ENCODE measurements around the gene REV3L.
"Not testable (repeated sequence)": the region's sequence is repeated elsewhere in the genome, so short reads cannot be mapped to it uniquely, and the experiment has no call there.

REV3L gene

GRCh38 chr6:111291336-111292259, 191.4 kb downstream of the REV3L start:
- no peak overlapping the region for H3K27ac ChIP-seq (ENCODE audit: low read length)
- no peaks in the 10 kb centered on the region for H3K79me2 ChIP-seq (ENCODE audit: low read length)
- H3K27me3 ChIP-seq (replicated peaks; ENCODE audit: insufficient read depth, low read length), result no peaks in the 10 kb centered on the region
- no peak for DNase-seq
- H3K4me1 ChIP-seq (ENCODE audit: low read length), result no peaks in the 10 kb centered on the region
- H2AFZ ChIP-seq (ENCODE audit: low read length), result no peak overlapping the region
- no peak overlapping the region for H3K4me3 ChIP-seq (ENCODE audit: low read length)
- no peaks in the 10 kb centered on the region for H4K20me1 ChIP-seq (ENCODE audit: insufficient read depth, low read length)
- H3K4me2 ChIP-seq (ENCODE audit: low read depth, low read length), result no peak overlapping the region
- H3F3A ChIP-seq (ENCODE audit: insufficient read depth, low read length), result no peaks in the 10 kb centered on the region
- no peak overlapping the region for H3K9ac ChIP-seq (ENCODE audit: low read length)
- TF ChIP-seq EZH2 (optimal IDR thresholded peaks at IDR 0.05; ENCODE audit: low read depth, low read length), result no peak
- TF ChIP-seq CTCF (IDR thresholded peaks at IDR 0.05; ENCODE audit: low read length), result no peak
- TF ChIP-seq EZH2phosphoT487 (IDR thresholded peaks at IDR 0.05; ENCODE audit: low read length), result no peak
- H3K9me2 ChIP-seq (replicated peaks; ENCODE audit: insufficient read depth, low read length), result no peaks in the 10 kb centered on the region
- no peaks in the 10 kb centered on the region for H3K9me3 ChIP-seq (replicated peaks; ENCODE audit: insufficient read depth, low read length)
- H3K36me3 ChIP-seq (replicated peaks; ENCODE audit: insufficient read depth, low read length), result no peaks in the 10 kb centered on the region

DNA sequence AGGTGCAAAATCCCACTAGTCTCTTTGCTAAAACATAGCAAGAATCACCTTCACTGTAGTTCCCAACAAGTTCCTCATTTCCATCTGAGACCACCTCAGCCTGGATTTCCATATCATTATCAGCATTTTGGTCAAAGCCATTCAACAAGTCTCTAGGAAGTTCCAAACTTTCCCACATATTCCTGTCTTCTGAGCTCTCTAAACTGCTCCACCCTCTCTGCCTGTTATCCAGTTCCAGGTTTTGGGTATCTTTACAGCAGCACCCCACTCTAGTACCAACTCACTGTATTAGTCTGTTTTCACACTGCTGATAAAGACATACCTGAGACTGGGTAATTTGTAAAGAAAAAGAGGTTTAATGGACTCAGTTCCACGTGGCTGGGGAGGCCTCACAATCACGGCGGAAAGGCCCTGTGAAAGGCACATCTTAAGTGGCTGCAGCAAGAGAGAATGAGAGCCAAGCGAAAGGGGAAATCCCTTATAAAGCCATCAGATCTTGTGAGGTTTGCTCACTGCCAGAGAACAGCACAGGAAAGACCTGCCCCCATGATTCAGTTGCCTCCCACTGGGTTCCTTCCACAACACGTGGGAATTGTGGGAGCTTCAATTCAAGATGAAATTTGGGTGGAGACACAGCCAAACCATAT, 192.2 kb downstream of the REV3L start:
- H3K4me1 ChIP-seq (ENCODE audit: low read length); H3K27ac ChIP-seq (ENCODE audit: low read length); H3K27me3 ChIP-seq (replicated peaks; ENCODE audit: insufficient read depth, low read length); H2AFZ ChIP-seq (ENCODE audit: low read length); H3K4me2 ChIP-seq (ENCODE audit: low read depth, low read length); H3F3A ChIP-seq (ENCODE audit: insufficient read depth, low read length); H3K79me2 ChIP-seq (ENCODE audit: low read length); H3K9me3 ChIP-seq (replicated peaks; ENCODE audit: insufficient read depth, low read length); H4K20me1 ChIP-seq (ENCODE audit: insufficient read depth, low read length); H3K9me2 ChIP-seq (replicated peaks; ENCODE audit: insufficient read depth, low read length); DNase-seq; H3K36me3 ChIP-seq (replicated peaks; ENCODE audit: insufficient read depth, low read length); H3K9ac ChIP-seq (ENCODE audit: low read length); H3K4me3 ChIP-seq (ENCODE audit: low read length): not testable (repeated sequence)

GRCh38 chr6:111284356-111284755, 198.7 kb downstream of the REV3L start:
- H3K9ac ChIP-seq (ENCODE audit: low read length); H3K9me3 ChIP-seq (replicated peaks; ENCODE audit: insufficient read depth, low read length); H3K27ac ChIP-seq (ENCODE audit: low read length); H3K79me2 ChIP-seq (ENCODE audit: low read length); H3K4me3 ChIP-seq (ENCODE audit: low read length); H3K4me2 ChIP-seq (ENCODE audit: low read depth, low read length); H3K36me3 ChIP-seq (replicated peaks; ENCODE audit: insufficient read depth, low read length); H3K9me2 ChIP-seq (replicated peaks; ENCODE audit: insufficient read depth, low read length); H3K27me3 ChIP-seq (replicated peaks; ENCODE audit: insufficient read depth, low read length); H3F3A ChIP-seq (ENCODE audit: insufficient read depth, low read length); H4K20me1 ChIP-seq (ENCODE audit: insufficient read depth, low read length); H3K4me1 ChIP-seq (ENCODE audit: low read length); H2AFZ ChIP-seq (ENCODE audit: low read length); DNase-seq: not testable (repeated sequence)

- Histone ChIP-seq H2AFZ (ENCODE audit: low read length) (no peak overlapping the region), H3K36me3 (replicated peaks; ENCODE audit: insufficient read depth, low read length) (no peaks in the 10 kb centered on the region), H3K9me3 (replicated peaks; ENCODE audit: insufficient read depth, low read length) (no peaks in the 10 kb centered on the region), H3F3A (ENCODE audit: insufficient read depth, low read length) (no peaks in the 10 kb centered on the region), H3K27me3 (replicated peaks; ENCODE audit: insufficient read depth, low read length) (no peaks in the 10 kb centered on the region), H3K4me2 (ENCODE audit: low read depth, low read length) (no peak overlapping the region), H3K4me1 (ENCODE audit: low read length) (no peaks in the 10 kb centered on the region), H3K9ac (ENCODE audit: low read length) (no peak overlapping the region), H4K20me1 (ENCODE audit: insufficient read depth, low read length) (no peaks in the 10 kb centered on the region), H3K27ac (ENCODE audit: low read length) (no peak overlapping the region), H3K4me3 (ENCODE audit: low read length) (no peak overlapping the region), H3K9me2 (replicated peaks; ENCODE audit: insufficient read depth, low read length) (no peaks in the 10 kb centered on the region), H3K79me2 (ENCODE audit: low read length) (no peaks in the 10 kb centered on the region)
- TF ChIP-seq CTCF (IDR thresholded peaks at IDR 0.05; ENCODE audit: low read length) (no peak), EZH2 (optimal IDR thresholded peaks at IDR 0.05; ENCODE audit: low read depth, low read length) (no peak), EZH2phosphoT487 (IDR thresholded peaks at IDR 0.05; ENCODE audit: low read length) (no peak)
- DNase-seq, result no peak
Measured at GRCh38 chr6:111283707-111284106, 199.3 kb downstream of the REV3L start.

Data from MM.1S (cell line).